SH-SY5Y (cell line): ENCODE measurements around the gene COL6A1.

Experiments used
- GATA2 ChIP-seq: IDR thresholded peaks from 2 replicates; pipeline ENCODE4 v1.6.1; 2011; ENCODE audit warnings: mild to moderate bottlenecking, low read depth, low read length
- GATA3 ChIP-seq: IDR thresholded peaks from 2 replicates; pipeline ENCODE4 v1.6.1; 2011; ENCODE audit warnings: low read depth, mild to moderate bottlenecking, low read length, moderate library complexity

Gene COL6A1

GRCh38 chr21:45973475-45974072, 8.0 kb upstream of the COL6A1 start:
- TF ChIP-seq GATA3 (no peak), GATA2 (no peak)

DNA sequence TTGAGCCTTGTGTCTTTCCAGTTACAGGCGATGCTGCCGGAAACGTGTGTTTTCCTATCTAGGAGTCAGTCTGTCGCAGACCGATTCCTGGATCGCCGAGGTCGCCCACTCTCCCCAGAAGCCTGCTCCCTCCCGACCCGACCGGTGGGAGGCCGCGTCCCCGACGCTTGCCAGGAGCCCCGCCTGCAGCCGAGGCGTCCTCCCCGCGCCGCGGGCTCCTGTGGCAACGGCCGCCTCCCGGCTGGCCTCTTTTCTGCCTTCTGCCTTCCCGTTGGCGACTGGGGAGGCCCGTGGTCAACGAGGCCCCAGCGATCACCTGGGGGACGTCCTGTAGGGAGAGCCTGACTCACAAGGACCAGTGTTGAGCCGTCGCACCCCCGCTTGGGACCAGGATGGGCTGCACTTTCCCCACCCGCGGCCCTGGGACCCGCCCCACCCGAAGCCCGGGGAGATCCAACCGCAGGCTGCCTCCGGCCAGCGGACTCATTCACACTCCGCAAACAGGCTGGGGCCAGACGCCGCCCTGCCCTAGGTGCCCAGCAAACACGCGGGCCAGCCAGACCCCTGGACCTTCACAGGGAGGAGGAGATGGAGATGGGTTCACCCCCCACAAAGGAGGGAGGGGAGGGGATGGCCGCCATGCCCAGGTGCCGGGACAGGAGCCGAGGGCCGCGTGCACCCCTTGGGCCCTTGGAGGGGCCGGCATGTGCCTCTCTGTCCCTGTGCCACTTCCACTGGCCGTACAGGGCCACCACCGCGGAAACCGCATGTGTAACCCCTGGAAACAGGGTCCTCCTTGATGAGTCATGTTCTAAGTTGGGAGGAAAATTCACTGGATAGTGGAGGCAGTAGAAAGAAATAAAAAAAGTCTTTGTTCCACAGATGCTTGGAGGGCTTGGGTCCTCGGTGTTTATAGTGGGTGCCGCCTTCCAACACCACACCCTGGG, 7.2 kb upstream of the COL6A1 start:
- TF ChIP-seq GATA2 (no peak), GATA3 (no peak)

GRCh38 chr21:45975020-45975666, 6.4 kb upstream of the COL6A1 start:
- TF ChIP-seq GATA2: no peak
- no peak for TF ChIP-seq GATA3

GRCh38 chr21:45976701-45977311, 4.8 kb upstream of the COL6A1 start:
- TF ChIP-seq GATA3 (no peak), GATA2 (no peak)

DNA sequence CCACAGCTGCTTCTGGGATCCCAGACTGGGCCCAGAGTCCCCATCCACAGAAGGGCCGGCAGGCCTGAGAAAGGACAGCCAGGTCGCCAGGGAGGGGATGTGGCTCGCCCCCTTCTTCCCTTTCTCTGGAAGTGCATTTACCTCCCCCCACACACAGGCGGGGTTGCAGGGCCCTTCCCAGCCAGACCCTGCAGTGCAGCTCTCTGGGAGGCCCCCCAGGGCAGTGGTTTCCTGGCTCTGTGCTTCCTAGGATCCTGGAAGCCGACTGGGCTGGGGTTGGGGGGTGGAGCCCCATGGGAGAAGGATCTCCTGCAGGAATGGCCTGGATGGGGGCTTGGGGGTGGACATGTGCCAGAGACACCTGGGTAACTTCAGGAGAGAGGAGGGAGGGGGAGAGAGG, 4.2 kb upstream of the COL6A1 start:
- TF ChIP-seq GATA2 (no peak), GATA3 (no peak)

GRCh38 chr21:45979141-45979631, 2.4 kb upstream of the COL6A1 start:
- no peak for TF ChIP-seq GATA3
- no peak for TF ChIP-seq GATA2

DNA sequence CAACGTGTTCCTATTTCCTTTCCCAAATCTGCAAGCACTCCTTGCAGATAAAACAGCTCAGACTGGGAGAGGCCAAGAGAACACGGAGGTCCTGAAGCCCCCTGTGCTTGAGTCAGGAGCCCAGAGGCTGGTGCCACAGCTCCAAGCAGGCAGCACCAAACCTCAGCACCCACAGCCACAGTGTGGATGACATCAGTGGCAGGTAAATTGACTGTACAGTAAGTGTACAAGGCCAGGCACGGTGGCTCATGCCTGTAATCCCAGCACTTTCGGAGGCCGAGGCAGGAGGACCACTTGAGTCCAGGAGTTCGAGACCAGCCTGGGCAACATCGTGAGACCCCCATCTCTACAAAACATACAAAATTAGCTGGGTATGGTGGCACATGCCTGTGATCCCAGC, 1.9 kb upstream of the COL6A1 start:
- TF ChIP-seq GATA3: no peak

- TF ChIP-seq GATA2: no peak
- no peak for TF ChIP-seq GATA3
Observed at GRCh38 chr21:45980271-45980670, 1.3 kb upstream of the COL6A1 start.

DNA sequence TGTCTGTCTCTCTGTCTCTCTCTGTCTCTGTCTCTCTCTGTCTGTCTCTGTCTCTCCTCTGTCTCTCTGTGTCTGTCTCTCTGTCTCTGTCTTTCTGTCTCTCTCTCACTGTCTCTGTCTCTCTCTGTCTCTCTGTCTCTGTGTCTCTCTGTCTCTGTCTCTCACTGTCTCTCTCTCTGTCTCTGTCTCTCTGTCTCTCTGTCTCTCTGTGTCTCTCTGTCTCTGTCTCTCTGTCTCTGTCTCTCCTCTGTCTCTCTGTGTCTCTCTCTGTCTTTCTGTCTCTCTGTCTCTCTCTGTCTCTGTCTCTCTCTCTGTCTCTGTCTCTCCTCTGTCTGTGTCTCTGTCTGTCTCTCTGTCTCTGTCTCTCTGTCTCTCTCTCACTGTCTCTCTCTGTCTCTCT, 873 bp upstream of the COL6A1 start:
- TF ChIP-seq GATA2 (no peak), GATA3 (no peak)

DNA sequence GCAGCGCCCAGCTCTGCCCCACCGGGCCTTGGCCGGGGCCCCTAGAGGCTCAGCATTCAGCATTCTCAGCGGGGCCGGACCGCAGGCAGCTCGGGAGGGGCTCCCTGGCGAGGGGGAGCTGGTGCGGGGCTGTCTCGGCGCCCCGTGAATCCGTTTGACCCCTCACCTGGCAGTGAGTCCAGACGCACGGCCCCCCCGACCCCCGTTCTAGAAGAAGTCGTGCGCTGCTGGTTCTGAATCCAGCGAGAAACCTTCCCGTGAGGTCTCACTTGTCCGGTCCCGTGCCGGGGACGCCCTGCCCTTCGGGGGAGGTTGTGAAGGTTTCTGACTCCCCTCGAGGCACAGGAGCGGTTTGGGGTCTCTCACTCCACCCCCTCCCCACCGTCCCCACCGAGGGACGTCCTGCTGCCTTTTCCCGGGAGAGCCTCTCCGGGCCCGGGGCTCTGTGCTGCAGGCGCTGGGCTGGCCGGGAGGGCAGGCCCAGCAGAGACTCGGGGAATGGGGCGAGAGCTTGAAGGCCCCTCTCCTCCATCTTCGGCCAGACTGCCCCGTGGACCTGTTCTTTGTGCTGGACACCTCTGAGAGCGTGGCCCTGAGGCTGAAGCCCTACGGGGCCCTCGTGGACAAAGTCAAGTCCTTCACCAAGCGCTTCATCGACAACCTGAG, 655 bp downstream of the COL6A1 start:
- no peak for TF ChIP-seq GATA3
- no peak for TF ChIP-seq GATA2

DNA sequence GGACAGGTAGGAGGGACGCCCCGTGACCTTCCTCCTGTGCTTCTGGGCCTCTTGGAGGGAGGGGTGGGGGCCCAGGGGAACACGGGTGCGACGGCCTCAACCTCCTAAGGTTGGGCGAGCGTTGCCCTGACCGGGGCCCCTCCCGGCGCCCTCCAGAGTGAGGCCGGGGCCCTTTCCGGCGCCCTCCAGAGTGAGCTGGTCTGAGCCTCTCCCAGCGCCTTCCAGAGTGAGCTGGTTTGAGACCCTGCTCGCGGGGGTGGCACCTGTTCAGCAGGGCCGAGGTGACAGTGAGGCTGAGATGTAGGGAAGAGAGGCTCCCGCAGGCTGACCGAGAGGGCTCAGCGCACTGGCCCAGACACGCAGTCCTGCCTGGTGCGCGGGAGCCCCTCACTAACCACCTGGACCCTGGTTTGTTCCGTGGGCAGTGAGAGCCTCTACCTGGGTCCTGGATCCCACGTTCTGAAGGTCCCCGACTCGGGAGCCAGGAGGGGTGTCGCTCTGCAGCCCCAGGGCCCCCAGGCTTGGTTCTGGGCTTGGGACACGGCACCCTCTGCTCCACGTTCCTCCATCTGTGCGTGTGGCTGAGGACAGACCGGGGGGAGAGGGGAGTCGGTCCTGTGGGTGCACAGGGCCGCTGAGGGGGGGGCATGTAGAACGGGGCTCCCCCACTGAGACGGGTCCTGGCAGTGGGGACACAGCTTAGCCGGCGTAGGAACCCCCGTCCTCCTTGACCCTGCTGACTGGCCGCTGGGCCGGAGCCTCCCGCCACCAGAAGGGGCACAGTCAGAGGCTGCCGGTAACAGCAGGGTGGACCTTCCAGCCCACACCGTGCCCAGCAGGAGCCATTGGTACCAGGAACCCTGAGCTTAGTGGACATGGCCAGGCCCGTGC, 1.4 kb downstream of the COL6A1 start:
- TF ChIP-seq GATA2: no peak
- TF ChIP-seq GATA3: no peak

GRCh38 chr21:45983649-45983965, 2.0 kb downstream of the COL6A1 start:
- no peak for TF ChIP-seq GATA3
- TF ChIP-seq GATA2: no peak

GRCh38 chr21:45983981-45984551, 2.5 kb downstream of the COL6A1 start:
- TF ChIP-seq GATA2: no peak
- no peak for TF ChIP-seq GATA3

DNA sequence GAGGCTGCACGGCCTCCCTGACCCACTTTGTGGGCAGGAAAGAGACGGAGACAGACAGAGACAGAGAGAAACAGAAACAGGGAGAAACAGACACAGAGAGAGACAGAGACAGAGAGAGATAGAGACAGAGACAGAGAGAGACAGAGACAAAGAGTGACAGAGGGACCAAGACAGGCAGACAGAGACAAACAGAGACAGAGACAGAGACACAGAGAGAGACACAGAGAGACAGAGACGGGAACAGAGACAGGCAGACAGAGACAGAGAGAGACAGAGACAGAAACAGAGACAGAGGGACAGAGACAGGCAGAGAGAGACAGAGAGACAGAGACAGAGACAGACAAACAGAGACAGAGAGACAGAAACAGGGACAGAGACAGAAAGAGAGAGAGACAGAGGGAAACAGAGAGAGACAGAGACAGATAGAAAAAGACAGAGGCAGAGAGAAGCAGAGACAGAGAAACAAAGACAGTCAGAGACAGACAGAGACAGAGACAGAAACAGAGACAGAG, 3.1 kb downstream of the COL6A1 start:
- TF ChIP-seq GATA3: no peak
- TF ChIP-seq GATA2: no peak
